Stimulated activated CD8-positive, alpha-beta memory T cell treated with anti-CD3 and anti-CD28 coated beads, Interleukin-15, amount 100 ng/mL, for 48 hours (primary cell): ENCODE measurements around the gene RETN.

Experiments used
- DNase-seq, 2 donors: peaks; one replicate each; pipeline ENCODE4 v3.0.0-alpha.2; 2020; ENCODE audit warnings: low read depth in 2 of 2

RETN gene

GRCh38 chr19:7637374-7638256, 31.2 kb upstream of the RETN start:
- DNase-seq: no peak

GRCh38 chr19:7638802-7639465, 29.9 kb upstream of the RETN start:
- no peak for DNase-seq

- no peak for DNase-seq
Measured at GRCh38 chr19:7639863-7640348, 28.9 kb upstream of the RETN start.

GRCh38 chr19:7640803-7641202, 28.0 kb upstream of the RETN start:
- no peak for DNase-seq

- DNase-seq: no peak
Measured at GRCh38 chr19:7641290-7642276, 27.3 kb upstream of the RETN start.

GRCh38 chr19:7642295-7643030, 26.4 kb upstream of the RETN start:
- no peak for DNase-seq

- DNase-seq: no peak
Measured at GRCh38 chr19:7643031-7643415, 25.8 kb upstream of the RETN start.

- peak in 1 of 2 donors; percentile 22 for DNase-seq
Measured at GRCh38 chr19:7643629-7644549, 25.0 kb upstream of the RETN start.

- DNase-seq: no peak
Measured at GRCh38 chr19:7644550-7644877, 24.3 kb upstream of the RETN start.

- no peak for DNase-seq
Measured at GRCh38 chr19:7645163-7645562, 23.7 kb upstream of the RETN start.

GRCh38 chr19:7645656-7646425, 23.0 kb upstream of the RETN start:
- DNase-seq: no peak

GRCh38 chr19:7646426-7646700, 22.5 kb upstream of the RETN start:
- DNase-seq: no peak

- DNase-seq: no peak
Measured at GRCh38 chr19:7647156-7647555, 21.7 kb upstream of the RETN start.

- no peak for DNase-seq
Measured at GRCh38 chr19:7648265-7649014, 20.4 kb upstream of the RETN start.

GRCh38 chr19:7650148-7650547, 18.7 kb upstream of the RETN start:
- DNase-seq: no peak

- DNase-seq: peak; percentile 62
Measured at GRCh38 chr19:7652061-7652641, 16.7 kb upstream of the RETN start.

GRCh38 chr19:7654401-7654800, 14.4 kb upstream of the RETN start:
- DNase-seq: no peak

- DNase-seq: no peak
Measured at GRCh38 chr19:7655581-7655980, 13.3 kb upstream of the RETN start.
